K562 (cell line): ENCODE measurements around the gene HYAL1. TPM values are rescaled to one million over a fixed set of nuclear protein-coding genes. Genes with fewer than 3 reads are reported as not detected.

ENCODE experiments used
- ARID2 ChIP-seq: fragments of 450-650 bp; IDR thresholded peaks from 2 replicates; pipeline ENCODE4 v1.6.1; 2017; ENCODE audit warnings: antibody characterized with exemption, mild to moderate bottlenecking
- CEBPB ChIP-seq: fragments of 450-650 bp; IDR thresholded peaks from 2 replicates; pipeline ENCODE4 v1.6.1; 2016; ENCODE audit warnings: missing genetic modification characterization, missing compliant biosample characterization
- FOXK2 ChIP-seq, 2 experiments: fragments of 450-650 bp; IDR thresholded peaks in 1 of 2; conservative IDR thresholded peaks in 1 of 2; 2 replicates each; pipeline ENCODE4 v1.6.1; 2016; ENCODE audit warnings: low read depth in 2 of 2, mild to moderate bottlenecking in 1 of 2
- MITF ChIP-seq: IDR thresholded peaks from 2 replicates; pipeline ENCODE4 v1.6.1; 2014; ENCODE audit warnings: antibody characterized with exemption
- MTA3 ChIP-seq: fragments of 450-650 bp; formaldehyde crosslinking; IDR thresholded peaks from 2 replicates; pipeline ENCODE4 v1.6.1; 2017; ENCODE audit warnings: mild to moderate bottlenecking, borderline replicate concordance
- MXD1 ChIP-seq: fragments of 250-450 bp; sonication (Bioruptor Pico); IDR thresholded peaks from 2 replicates; pipeline ENCODE4 v1.8.0; 2021; ENCODE audit warnings: borderline replicate concordance, mild to moderate bottlenecking, moderate library complexity; ENCODE audit not compliant: poor library complexity, severe bottlenecking
- NFIC ChIP-seq: fragments of 450-650 bp; IDR thresholded peaks from 2 replicates; pipeline ENCODE4 v1.6.1; 2017; ENCODE audit warnings: mild to moderate bottlenecking, inconsistent platforms
- NFXL1 ChIP-seq: fragments of 450-650 bp; formaldehyde crosslinking; IDR thresholded peaks from 2 replicates; pipeline ENCODE4 v1.4.0; 2021; ENCODE audit warnings: mild to moderate bottlenecking
- RBM14 ChIP-seq: fragments of 200-400 bp; formaldehyde crosslinking; IDR thresholded peaks from 2 replicates; pipeline ENCODE4 v1.6.1; 2018; ENCODE audit warnings: low read depth, mild to moderate bottlenecking, low read length, moderate library complexity, borderline replicate concordance; ENCODE audit not compliant: insufficient read depth
- RBM22 ChIP-seq: fragments of 200-400 bp; formaldehyde crosslinking; IDR thresholded peaks from 2 replicates; pipeline ENCODE4 v1.6.1; 2018; ENCODE audit warnings: low read length, low read depth; ENCODE audit not compliant: poor library complexity, severe bottlenecking
- RNF2 ChIP-seq: sonication (generic); IDR thresholded peaks from 2 replicates; pipeline ENCODE4 v1.6.1; 2016
- RUNX1 ChIP-seq: sonication (generic); IDR thresholded peaks from 2 replicates; pipeline ENCODE4 v1.6.1; 2016; ENCODE audit warnings: antibody characterized with exemption, low read depth
- SMARCA4 ChIP-seq: fragments of 450-650 bp; IDR thresholded peaks from 2 replicates; pipeline ENCODE4 v1.6.1; 2016
- SRF ChIP-seq, 2 experiments: fragments of 250-450, 450-650 bp in 1 of 2; sonication (Bioruptor Pico) in 1 of 2; sonication (generic) in 1 of 2; formaldehyde crosslinking; IDR thresholded peaks; 2 replicates each; pipeline versions ENCODE4 v1.5.0 to v1.5.1; 2020 to 2022; ENCODE audit warnings: mild to moderate bottlenecking in 1 of 2, missing genetic modification reagents in 1 of 2
- TRIM28 ChIP-seq: fragments of 450-650 bp; IDR thresholded peaks from 2 replicates; pipeline ENCODE4 v1.6.1; 2017
- U2AF1 ChIP-seq: fragments of 200-400 bp; formaldehyde crosslinking; optimal IDR thresholded peaks from 2 replicates; pipeline ENCODE3; 2017; ENCODE audit warnings: mild to moderate bottlenecking, low read depth, low read length, moderate library complexity
- ZC3H4 ChIP-seq: sonication (generic); formaldehyde crosslinking; IDR thresholded peaks from 2 replicates; pipeline ENCODE4 v1.9.0; 2021; ENCODE audit warnings: missing genetic modification reagents, borderline replicate concordance
- ZEB2 ChIP-seq: fragments of 450-650 bp; IDR thresholded peaks from 2 replicates; pipeline ENCODE4 v1.6.1; 2016
- ZNF197 ChIP-seq: fragments of 200-800 bp; sonication (Bioruptor generic); IDR thresholded peaks from 2 replicates; pipeline ENCODE4 v1.6.1; 2016; ENCODE audit warnings: low read depth, missing genetic modification characterization, missing compliant biosample characterization
- ZNF232 ChIP-seq: sonication (generic); formaldehyde crosslinking; IDR thresholded peaks from 2 replicates; pipeline ENCODE4 v1.8.0; 2022; ENCODE audit warnings: mild to moderate bottlenecking, missing genetic modification reagents
- ZNF3 ChIP-seq: fragments of 250-450 bp; sonication (Bioruptor Pico); IDR thresholded peaks from 2 replicates; pipeline ENCODE4 v1.5.0; 2021; ENCODE audit warnings: mild to moderate bottlenecking, moderate library complexity
- ZNF408 ChIP-seq: fragments of 250-450 bp; sonication (Bioruptor Pico); IDR thresholded peaks from 2 replicates; pipeline ENCODE4 v1.4.0; 2020; ENCODE audit warnings: low read depth, mild to moderate bottlenecking, moderate library complexity
- ZNF584 ChIP-seq: fragments of 200-800 bp; sonication (Bioruptor generic); IDR thresholded peaks from 2 replicates; pipeline ENCODE4 v1.6.1; 2016; ENCODE audit warnings: low read depth, mild to moderate bottlenecking, missing genetic modification characterization, missing compliant biosample characterization
- ZNF592 ChIP-seq: fragments of 450-650 bp; IDR thresholded peaks from 2 replicates; pipeline ENCODE4 v1.6.1; 2017; ENCODE audit warnings: antibody characterized with exemption, mild to moderate bottlenecking
- polyA plus RNA-seq, 8 experiments: library from polyadenylated mRNA; depleted of rRNA in 4 of 8; stranded (reverse) in 5 of 8; unstranded in 3 of 8; fragments of >200 nt; fragmentation: Nextera tagmentation in 2 of 8; fragmentation: Illumina TruSeq in 1 of 8; extraction: Ambion mirVana in 2 of 8; extraction: Trizol in 1 of 8; gene quantifications; 2 replicates each; pipeline versions ENCODE4 v1.2.1 to v1.2.3, GENCODE V29; 2011 to 2014; ENCODE audit warnings: inconsistent platforms in 1 of 8, missing spikeins in 1 of 8
- total RNA-seq, 7 experiments: library from RNA; depleted of rRNA in 6 of 7; stranded (reverse); fragments of >200 nt in 6 of 7; fragmentation: Illumina TruSeq in 2 of 7; extraction: Trizol in 2 of 7; gene quantifications; 2 replicates each; pipeline versions ENCODE4 v1.2.1 to v1.2.3, GENCODE V29; 2011 to 2021; ENCODE audit warnings: low replicate concordance in 1 of 7

Gene HYAL1
- total and polyA plus RNA-seq, 9 of the 15 experiments (the other 6 are each of a cell fraction or from before 2014, with no cell fraction given), result 1.4 to 8.5 (median 4.7) TPM

GRCh38 chr3:50337175-50337861 lies 33.9 kb upstream of the HYAL1 start (continued):
- no peak for TF ChIP-seq FOXK2 (conservative IDR thresholded peaks at IDR 0.05 in 1 of 2, IDR thresholded peaks at IDR 0.05 in 1 of 2; ENCODE audit: low read depth in 2 of 2)
- no peak for TF ChIP-seq ZNF232
- peak; percentile 53; the same call in 1 of the 2 replicates for TF ChIP-seq RNF2
- no peak for TF ChIP-seq ZNF3
- TF ChIP-seq ZC3H4, result 0 out of 2 replicates have a peak, but pooled peaks have one; percentile 56
- no peak for TF ChIP-seq CEBPB (tag)
- TF ChIP-seq MITF, result no peak
- TF ChIP-seq ZNF592, result no peak
- no peak for TF ChIP-seq U2AF1
- no peak for TF ChIP-seq RUNX1
- TF ChIP-seq MTA3, result peak; percentile 71; the same call in 1 of the 2 replicates
- TF ChIP-seq RBM22, result no peak
- no peak for TF ChIP-seq ZNF584 (CRISPR knock-in tag)
- no peak for TF ChIP-seq TRIM28
- no peak for TF ChIP-seq RBM14
- no peak for TF ChIP-seq ZEB2
- TF ChIP-seq MXD1, result no peak
- no peak for TF ChIP-seq NFIC
- TF ChIP-seq NFXL1 (CRISPR knock-in tag), result no peak
- no peak for TF ChIP-seq ZNF408 (CRISPR knock-in tag)
- TF ChIP-seq SRF (CRISPR knock-in tag; IDR thresholded peaks at IDR 0.05), result peak in 1 of 2 experiments; percentile 51; a peak in 1 of 4 replicates
- TF ChIP-seq ZNF197 (CRISPR knock-in tag), result 0 out of 2 replicates have a peak, but pooled peaks have one; percentile 17
- TF ChIP-seq ARID2, result no peak
- no peak for TF ChIP-seq SMARCA4
